Subcutaneous adipose tissue (tissue), 4 donors: ENCODE results near the gene EFNA4. TPM values are rescaled to one million over a fixed set of nuclear protein-coding genes. Genes with fewer than 3 reads are reported as not detected.

Experiments used
- CTCF ChIP-seq: fragments of 450-650 bp; IDR thresholded peaks from one replicate; pipeline ENCODE4 v1.5.1; 2016; ENCODE audit warnings: low read depth, mild to moderate bottlenecking, control low read depth, antibody characterized with exemption, moderate library complexity
- total RNA-seq, 4 donors: library from RNA; depleted of rRNA; stranded (reverse); fragments of >200 nt; gene quantifications; one replicate each; pipeline ENCODE4 v1.1.0, GENCODE V29; 2016

EFNA4 gene
- total RNA-seq, 4 donors from 2014 or later, result 2.8 to 5.3 (median 3.7) TPM

- no peak for TF ChIP-seq CTCF
Observed at GRCh38 chr1:155043301-155043702, 20.2 kb upstream of the EFNA4 start.

GRCh38 chr1:155043793-155044192 lies 19.7 kb upstream of the EFNA4 start:
- no peak for TF ChIP-seq CTCF

- TF ChIP-seq CTCF, result no peak
Observed at GRCh38 chr1:155044365-155044764, 19.2 kb upstream of the EFNA4 start.

- TF ChIP-seq CTCF, result no peak
Observed at GRCh38 chr1:155044812-155045657, 18.5 kb upstream of the EFNA4 start.

GRCh38 chr1:155048449-155049334 lies 14.8 kb upstream of the EFNA4 start:
- no peak for TF ChIP-seq CTCF

- TF ChIP-seq CTCF, result no peak
Observed at GRCh38 chr1:155049651-155050559, 13.6 kb upstream of the EFNA4 start.
